Activated naive CD8-positive, alpha-beta T cell (primary cell): ENCODE data around the gene APCDD1L.

Experiments
- H3K27ac Mint-ChIP-seq: one replicate; pipeline ENCODE4 v1.8.0; 2021; ENCODE audit warnings: mixed read lengths
- H3K27me3 Mint-ChIP-seq: one replicate; pipeline ENCODE4 v1.8.0; 2021; ENCODE audit warnings: mixed read lengths
- H3K36me3 Mint-ChIP-seq: one replicate; pipeline ENCODE4 v1.8.0; 2021; ENCODE audit warnings: mixed read lengths
- H3K4me1 Mint-ChIP-seq: one replicate; pipeline ENCODE4 v1.8.0; 2021; ENCODE audit warnings: low read depth, mixed read lengths
- H3K4me3 Mint-ChIP-seq: one replicate; pipeline ENCODE4 v1.8.0; 2021; ENCODE audit warnings: mild to moderate bottlenecking, mixed read lengths
- H3K9me3 Mint-ChIP-seq: one replicate; pipeline ENCODE4 v1.8.0; 2021; ENCODE audit warnings: low read depth, mixed read lengths

Gene APCDD1L

GRCh38 chr20:58459058-58459750 lies 56.0 kb downstream of the APCDD1L start:
- Mint-ChIP-seq H3K4me3 (no peak overlapping the region), H3K27me3 (no peaks in the 10 kb centered on the region), H3K36me3 (peaks cover 9% of the 10 kb centered on the region), H3K9me3 (peaks cover 1% of the 10 kb centered on the region), H3K4me1 (no peaks in the 10 kb centered on the region), H3K27ac (no peak overlapping the region)

- no peaks in the 10 kb centered on the region for H3K27me3 Mint-ChIP-seq
- no peak overlapping the region for H3K27ac Mint-ChIP-seq
- peaks cover 12% of the 10 kb centered on the region for H3K36me3 Mint-ChIP-seq
- H3K4me3 Mint-ChIP-seq, result no peak overlapping the region
- H3K4me1 Mint-ChIP-seq, result no peaks in the 10 kb centered on the region
- peaks cover 5% of the 10 kb centered on the region for H3K9me3 Mint-ChIP-seq
These were observed 56.7 kb downstream of the APCDD1L start for GRCh38 chr20:58458342-58459057.

- Mint-ChIP-seq H3K27me3 (no peaks in the 10 kb centered on the region), H3K4me1 (no peaks in the 10 kb centered on the region), H3K4me3 (no peak overlapping the region), H3K27ac (no peak overlapping the region), H3K9me3 (peaks cover 5% of the 10 kb centered on the region), H3K36me3 (peaks cover 15% of the 10 kb centered on the region)
These were observed 58.0 kb downstream of the APCDD1L start for GRCh38 chr20:58457083-58457695.

- no peak overlapping the region for H3K27ac Mint-ChIP-seq
- H3K4me3 Mint-ChIP-seq, result no peak overlapping the region
- no peaks in the 10 kb centered on the region for H3K27me3 Mint-ChIP-seq
- H3K36me3 Mint-ChIP-seq, result peaks cover 19% of the 10 kb centered on the region
- no peaks in the 10 kb centered on the region for H3K4me1 Mint-ChIP-seq
- H3K9me3 Mint-ChIP-seq, result peaks cover 5% of the 10 kb centered on the region
These were observed 60.7 kb downstream of the APCDD1L start for GRCh38 chr20:58454460-58454859.

- Mint-ChIP-seq H3K27me3 (no peaks in the 10 kb centered on the region), H3K9me3 (peaks cover 5% of the 10 kb centered on the region), H3K27ac (no peak overlapping the region), H3K4me3 (no peak overlapping the region), H3K36me3 (peaks cover 19% of the 10 kb centered on the region), H3K4me1 (no peaks in the 10 kb centered on the region)
These were observed 61.8 kb downstream of the APCDD1L start for GRCh38 chr20:58453391-58453790.

- Mint-ChIP-seq H3K9me3 (peaks cover 5% of the 10 kb centered on the region), H3K27me3 (no peaks in the 10 kb centered on the region), H3K4me1 (no peaks in the 10 kb centered on the region), H3K4me3 (no peak overlapping the region), H3K27ac (peak overlapping the region; percentile 54), H3K36me3 (peaks cover 19% of the 10 kb centered on the region)
These were observed 62.4 kb downstream of the APCDD1L start for GRCh38 chr20:58452667-58453255.

GRCh38 chr20:58450254-58450653 lies 64.9 kb downstream of the APCDD1L start:
- H3K4me3 Mint-ChIP-seq, result no peak overlapping the region
- peaks cover 5% of the 10 kb centered on the region for H3K9me3 Mint-ChIP-seq
- no peaks in the 10 kb centered on the region for H3K27me3 Mint-ChIP-seq
- H3K4me1 Mint-ChIP-seq, result no peaks in the 10 kb centered on the region
- H3K27ac Mint-ChIP-seq, result no peak overlapping the region
- H3K36me3 Mint-ChIP-seq, result peaks cover 15% of the 10 kb centered on the region

- no peak overlapping the region for H3K27ac Mint-ChIP-seq
- H3K36me3 Mint-ChIP-seq, result peaks cover 17% of the 10 kb centered on the region
- H3K9me3 Mint-ChIP-seq, result peaks cover 5% of the 10 kb centered on the region
- no peak overlapping the region for H3K4me3 Mint-ChIP-seq
- no peaks in the 10 kb centered on the region for H3K27me3 Mint-ChIP-seq
- no peaks in the 10 kb centered on the region for H3K4me1 Mint-ChIP-seq
These were observed 65.4 kb downstream of the APCDD1L start for GRCh38 chr20:58449681-58450221.

GRCh38 chr20:58448958-58449357 lies 66.2 kb downstream of the APCDD1L start:
- H3K9me3 Mint-ChIP-seq, result peaks cover 1% of the 10 kb centered on the region
- H3K27ac Mint-ChIP-seq, result no peak overlapping the region
- no peaks in the 10 kb centered on the region for H3K4me1 Mint-ChIP-seq
- H3K4me3 Mint-ChIP-seq, result no peak overlapping the region
- peaks cover 14% of the 10 kb centered on the region for H3K36me3 Mint-ChIP-seq
- no peaks in the 10 kb centered on the region for H3K27me3 Mint-ChIP-seq

- Mint-ChIP-seq H3K4me1 (peaks cover 1% of the 10 kb centered on the region), H3K4me3 (no peak overlapping the region), H3K9me3 (no peaks in the 10 kb centered on the region), H3K36me3 (peaks cover 13% of the 10 kb centered on the region), H3K27ac (no peak overlapping the region), H3K27me3 (no peaks in the 10 kb centered on the region)
These were observed 67.4 kb downstream of the APCDD1L start for GRCh38 chr20:58447511-58448391.

- peaks cover 10% of the 10 kb centered on the region for H3K36me3 Mint-ChIP-seq
- peak overlapping the region; percentile 34 for H3K27ac Mint-ChIP-seq
- H3K9me3 Mint-ChIP-seq, result no peaks in the 10 kb centered on the region
These were observed 68.3 kb downstream of the APCDD1L start for GRCh38 chr20:58446960-58447265.

GRCh38 chr20:58446264-58446959 lies 68.8 kb downstream of the APCDD1L start:
- Mint-ChIP-seq H3K4me1 (peaks cover 6% of the 10 kb centered on the region), H3K27me3 (no peaks in the 10 kb centered on the region), H3K27ac (peak overlapping the region; percentile 34), H3K36me3 (peaks cover 12% of the 10 kb centered on the region), H3K4me3 (no peak overlapping the region), H3K9me3 (no peaks in the 10 kb centered on the region)

More at GRCh38 chr20:58446960-58447265, 68.3 kb downstream of the APCDD1L start:
- peaks cover 3% of the 10 kb centered on the region for H3K4me1 Mint-ChIP-seq
- H3K4me3 Mint-ChIP-seq, result no peak overlapping the region
- H3K27me3 Mint-ChIP-seq, result no peaks in the 10 kb centered on the region

GRCh38 chr20:58444746-58445255 lies 70.4 kb downstream of the APCDD1L start:
- no peak overlapping the region for H3K27ac Mint-ChIP-seq
- peaks cover 10% of the 10 kb centered on the region for H3K4me1 Mint-ChIP-seq
- H3K4me3 Mint-ChIP-seq, result no peak overlapping the region
- H3K9me3 Mint-ChIP-seq, result no peaks in the 10 kb centered on the region
- H3K27me3 Mint-ChIP-seq, result no peaks in the 10 kb centered on the region
- H3K36me3 Mint-ChIP-seq, result peaks cover 8% of the 10 kb centered on the region

- Mint-ChIP-seq H3K4me1 (peaks cover 29% of the 10 kb centered on the region), H3K9me3 (no peaks in the 10 kb centered on the region), H3K27ac (no peak overlapping the region), H3K4me3 (no peak overlapping the region), H3K36me3 (peaks cover 12% of the 10 kb centered on the region), H3K27me3 (no peaks in the 10 kb centered on the region)
These were observed 73.5 kb downstream of the APCDD1L start for GRCh38 chr20:58441723-58442122.
